GM12801 (cell line): ENCODE data around the gene PAK3.

ENCODE experiments used
- CTCF ChIP-seq: IDR thresholded peaks from one replicate; pipeline ENCODE4 v1.5.1; 2011; ENCODE audit warnings: control low read depth; ENCODE audit not compliant: insufficient read length; ENCODE audit errors: extremely low read depth

PAK3 gene

DNA sequence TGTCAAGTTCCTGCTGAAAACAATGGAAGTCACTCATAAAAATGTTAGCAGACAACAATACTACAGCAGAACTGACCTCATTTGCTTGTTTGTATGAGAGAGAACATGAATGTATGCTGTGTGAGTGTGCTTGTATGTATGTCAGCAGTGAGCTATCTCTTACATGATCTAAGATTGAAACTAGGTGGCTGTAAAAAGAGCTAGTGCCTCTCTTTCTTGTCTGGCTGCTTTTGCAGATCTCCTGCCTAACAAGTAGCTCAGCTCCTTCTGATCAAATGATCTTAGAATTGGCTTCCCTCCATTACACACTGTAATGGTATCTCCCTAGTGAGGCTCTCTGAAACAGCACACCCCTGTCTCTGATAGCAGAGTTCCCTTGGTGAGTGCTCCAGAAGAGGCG is 20.7 kb downstream of the PAK3 start:
- TF ChIP-seq CTCF: no peak

- no peak for TF ChIP-seq CTCF
Observed at GRCh38 chrX:111119341-111119740, 23.4 kb downstream of the PAK3 start.

GRCh38 chrX:111123125-111123524 is 27.1 kb downstream of the PAK3 start:
- no peak for TF ChIP-seq CTCF

- no peak for TF ChIP-seq CTCF
Observed at GRCh38 chrX:111123606-111124179, 27.7 kb downstream of the PAK3 start.

DNA sequence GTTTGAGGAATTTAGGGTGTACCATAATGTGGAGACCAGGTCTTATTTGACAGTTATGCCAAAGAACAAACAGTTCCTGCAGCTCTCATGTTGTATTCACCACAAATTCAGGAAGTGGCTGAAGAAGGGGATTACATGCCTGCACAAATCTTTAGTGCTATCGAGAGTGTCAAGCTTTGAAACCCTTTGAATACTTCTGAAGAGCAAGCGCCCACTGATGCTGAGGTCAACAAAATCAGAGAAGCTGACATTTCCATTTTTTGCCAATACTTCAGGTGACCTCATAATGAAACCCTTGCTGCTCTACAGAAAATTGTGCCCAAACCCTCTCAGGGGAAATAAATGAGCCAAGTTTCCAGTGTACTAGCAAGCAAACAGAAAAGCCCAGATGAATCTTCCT is 28.4 kb downstream of the PAK3 start:
- TF ChIP-seq CTCF: no peak

- no peak for TF ChIP-seq CTCF
Observed at GRCh38 chrX:111127038-111127437, 31.0 kb downstream of the PAK3 start.

DNA sequence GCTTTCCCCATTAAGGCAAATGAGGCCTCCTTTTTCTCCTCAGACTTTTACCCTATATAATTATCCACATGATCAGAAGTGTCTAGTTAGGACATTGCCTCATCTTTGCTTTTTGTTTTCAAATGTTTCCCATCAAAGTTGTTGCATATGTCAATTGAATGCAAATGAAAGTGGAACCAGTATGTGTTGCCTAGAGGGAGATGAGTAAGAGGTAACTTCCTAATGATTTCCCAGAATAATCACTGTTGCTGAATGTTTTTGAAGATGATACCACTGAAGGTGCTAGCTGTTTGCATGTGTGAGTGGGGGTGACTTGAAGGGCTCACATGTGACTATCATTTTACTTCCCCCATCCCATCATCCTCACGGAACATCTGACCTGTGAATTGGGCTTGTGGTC is 33.9 kb downstream of the PAK3 start:
- no peak for TF ChIP-seq CTCF
